Measurements from ENCODE around the gene NCS1. TPM values are rescaled to one million over a fixed set of nuclear protein-coding genes. Genes with fewer than 3 reads are reported as not detected.
A peak's percentile ranks its signal among the peaks of the same experiment; 100 is the strongest.

NCS1 gene
- total RNA-seq, 4 donors from 2014 or later, result 100 to 206 (median 122) TPM

GRCh38 chr9:130197888-130198287 lies 25.7 kb downstream of the NCS1 start:
- Histone ChIP-seq H3K27ac (replicated peaks in 1 of 4) (peak overlapping the region; percentile 95 to 97 (median 96)), H3K4me1 (peaks cover 21 to 95% (median 94%) of the 10 kb centered on the region in 4 donors), H3K36me3 (peaks cover 0 to 6% (median 0%) of the 10 kb centered on the region in 4 donors), H3K9me3 (no peaks in the 10 kb centered on the region), H3K27me3 (no peaks in the 10 kb centered on the region), H3K4me3 (no peak overlapping the region)
- TF ChIP-seq, protein P1, sequence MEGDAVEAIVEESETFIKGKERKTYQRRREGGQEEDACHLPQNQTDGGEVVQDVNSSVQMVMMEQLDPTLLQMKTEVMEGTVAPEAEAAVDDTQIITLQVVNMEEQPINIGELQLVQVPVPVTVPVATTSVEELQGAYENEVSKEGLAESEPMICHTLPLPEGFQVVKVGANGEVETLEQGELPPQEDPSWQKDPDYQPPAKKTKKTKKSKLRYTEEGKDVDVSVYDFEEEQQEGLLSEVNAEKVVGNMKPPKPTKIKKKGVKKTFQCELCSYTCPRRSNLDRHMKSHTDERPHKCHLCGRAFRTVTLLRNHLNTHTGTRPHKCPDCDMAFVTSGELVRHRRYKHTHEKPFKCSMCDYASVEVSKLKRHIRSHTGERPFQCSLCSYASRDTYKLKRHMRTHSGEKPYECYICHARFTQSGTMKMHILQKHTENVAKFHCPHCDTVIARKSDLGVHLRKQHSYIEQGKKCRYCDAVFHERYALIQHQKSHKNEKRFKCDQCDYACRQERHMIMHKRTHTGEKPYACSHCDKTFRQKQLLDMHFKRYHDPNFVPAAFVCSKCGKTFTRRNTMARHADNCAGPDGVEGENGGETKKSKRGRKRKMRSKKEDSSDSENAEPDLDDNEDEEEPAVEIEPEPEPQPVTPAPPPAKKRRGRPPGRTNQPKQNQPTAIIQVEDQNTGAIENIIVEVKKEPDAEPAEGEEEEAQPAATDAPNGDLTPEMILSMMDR (IDR thresholded peaks at IDR 0.05), result no peak
- TF ChIP-seq POLR2AphosphoS5 (IDR thresholded peaks at IDR 0.05) (no peak), EP300 (IDR thresholded peaks at IDR 0.05) (no peak), POLR2A (IDR thresholded peaks at IDR 0.05; ENCODE audit: low read depth) (no peak)
- DNase-seq (ENCODE audit: extremely low spot score), result no peak
- intact Hi-C loops (cut with DNase I), result no loop called here
- 64% methylated on average over 1 of the region's 4 CpGs for WGBS

GRCh38 chr9:130198501-130199179 lies 26.4 kb downstream of the NCS1 start:
- Histone ChIP-seq H3K4me3 (no peak overlapping the region), H3K4me1 (peaks cover 17 to 88% (median 86%) of the 10 kb centered on the region in 4 donors), H3K36me3 (peaks cover 0 to 10% (median 2%) of the 10 kb centered on the region in 4 donors), H3K27me3 (no peaks in the 10 kb centered on the region), H3K9me3 (no peaks in the 10 kb centered on the region), H3K27ac (replicated peaks in 1 of 4) (peak overlapping the region; percentile 95 to 97 (median 96))
- intact Hi-C loops (cut with DNase I), result no loop called here
- WGBS, result 60% methylated on average over 7 of the region's 12 CpGs
- TF ChIP-seq EP300 (IDR thresholded peaks at IDR 0.05) (no peak), POLR2A (IDR thresholded peaks at IDR 0.05; ENCODE audit: low read depth) (no peak), POLR2AphosphoS5 (IDR thresholded peaks at IDR 0.05) (no peak)
- TF ChIP-seq, protein P1 (IDR thresholded peaks at IDR 0.05), result no peak
- DNase-seq (ENCODE audit: extremely low spot score), result no peak

GRCh38 chr9:130199605-130200004 lies 27.4 kb downstream of the NCS1 start:
- 57% methylated on average over 8 of the region's 8 CpGs for WGBS
- H3K4me3 ChIP-seq, result no peak overlapping the region
- intact Hi-C loops (cut with DNase I), result no loop called here
- TF ChIP-seq POLR2AphosphoS5 (IDR thresholded peaks at IDR 0.05), result peak; percentile 37 to 50
- TF ChIP-seq, protein P1 (IDR thresholded peaks at IDR 0.05), result no peak
- no peak for TF ChIP-seq POLR2A (IDR thresholded peaks at IDR 0.05; ENCODE audit: low read depth)
- H3K27ac ChIP-seq (replicated peaks in 1 of 4), result peak overlapping the region; percentile 95 to 97 (median 96)
- no peak for DNase-seq (ENCODE audit: extremely low spot score)
- H3K36me3 ChIP-seq, result peaks cover 0 to 10% (median 4%) of the 10 kb centered on the region in 4 donors
- peaks cover 9 to 78% (median 77%) of the 10 kb centered on the region in 4 donors for H3K4me1 ChIP-seq
- H3K27me3 ChIP-seq, result no peaks in the 10 kb centered on the region
- no peaks in the 10 kb centered on the region for H3K9me3 ChIP-seq

- intact Hi-C loops (cut with DNase I), result no loop called here
- H3K9me3 ChIP-seq, result no peaks in the 10 kb centered on the region
- peaks cover 0 to 10% (median 4%) of the 10 kb centered on the region in 4 donors for H3K36me3 ChIP-seq
- H3K4me3 ChIP-seq, result peak overlapping the region in 2 of 4 donors; percentile 19 to 22
- H3K27ac ChIP-seq (replicated peaks in 1 of 4), result peak overlapping the region; percentile 95 to 97 (median 96)
- DNase-seq (ENCODE audit: extremely low spot score), result no peak
- H3K4me1 ChIP-seq, result peaks cover 9 to 72% (median 70%) of the 10 kb centered on the region in 4 donors
- TF ChIP-seq POLR2AphosphoS5 (IDR thresholded peaks at IDR 0.05) (no peak), EP300 (IDR thresholded peaks at IDR 0.05) (no peak), POLR2A (IDR thresholded peaks at IDR 0.05; ENCODE audit: low read depth) (no peak)
- TF ChIP-seq, protein P1 (IDR thresholded peaks at IDR 0.05), result no peak
- H3K27me3 ChIP-seq, result no peaks in the 10 kb centered on the region
- 49% methylated on average over 12 of the region's 17 CpGs for WGBS
These were observed 28.0 kb downstream of the NCS1 start for GRCh38 chr9:130200038-130200849.

Data from esophagus muscularis mucosa (tissue), 4 donors.